HG03354 (cell line): ENCODE measurements around the gene SLC22A8.

Source experiments
- ATAC-seq: cut with Tn5 transposase; IDR thresholded peaks from one replicate; pipeline ENCODE4 v1.9.1; 2021; ENCODE audit warnings: mild to moderate bottlenecking; ENCODE audit not compliant: unreplicated experiment, poor library complexity, severe bottlenecking

SLC22A8 gene

DNA sequence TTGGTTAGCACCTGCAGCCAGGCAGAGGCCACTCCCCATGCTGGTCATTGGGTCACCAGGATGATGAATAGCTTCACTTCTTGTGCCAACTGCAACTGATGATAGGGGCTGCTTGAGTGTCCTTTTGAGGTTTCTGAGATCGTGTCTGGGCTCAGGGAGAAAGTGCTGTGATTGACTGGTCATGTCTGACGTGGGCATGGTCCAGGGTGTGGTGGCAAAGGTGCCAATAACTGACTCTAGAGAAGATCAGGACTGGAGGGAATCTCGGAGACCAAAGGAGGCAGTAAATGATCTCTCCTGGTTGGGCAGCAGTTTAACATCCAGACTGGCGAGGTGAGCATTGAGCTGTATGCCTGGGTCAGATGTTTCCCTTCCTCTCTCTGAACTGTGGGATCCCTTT, 20.9 kb downstream of the SLC22A8 start:
- ATAC-seq: no peak

DNA sequence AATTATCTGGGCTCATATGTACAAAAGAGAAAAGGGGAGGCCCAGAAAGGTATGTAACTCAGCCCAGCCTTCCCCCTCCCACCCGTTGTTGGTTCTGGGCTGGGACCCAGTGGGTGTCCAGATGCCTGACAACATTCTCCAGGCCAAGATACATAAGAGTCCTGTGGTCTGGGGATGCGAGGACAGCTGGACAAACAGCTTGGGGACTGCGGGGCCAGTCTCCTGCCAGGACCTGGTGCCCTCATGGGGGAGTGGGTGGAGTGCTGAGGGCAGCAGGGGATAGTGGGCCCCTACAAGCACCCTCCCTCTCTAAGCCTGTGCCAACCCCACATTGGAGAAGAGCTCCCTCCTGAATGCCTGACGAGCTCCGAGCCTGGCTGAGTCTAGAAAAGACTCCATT, 27.4 kb downstream of the SLC22A8 start:
- no peak for ATAC-seq

DNA sequence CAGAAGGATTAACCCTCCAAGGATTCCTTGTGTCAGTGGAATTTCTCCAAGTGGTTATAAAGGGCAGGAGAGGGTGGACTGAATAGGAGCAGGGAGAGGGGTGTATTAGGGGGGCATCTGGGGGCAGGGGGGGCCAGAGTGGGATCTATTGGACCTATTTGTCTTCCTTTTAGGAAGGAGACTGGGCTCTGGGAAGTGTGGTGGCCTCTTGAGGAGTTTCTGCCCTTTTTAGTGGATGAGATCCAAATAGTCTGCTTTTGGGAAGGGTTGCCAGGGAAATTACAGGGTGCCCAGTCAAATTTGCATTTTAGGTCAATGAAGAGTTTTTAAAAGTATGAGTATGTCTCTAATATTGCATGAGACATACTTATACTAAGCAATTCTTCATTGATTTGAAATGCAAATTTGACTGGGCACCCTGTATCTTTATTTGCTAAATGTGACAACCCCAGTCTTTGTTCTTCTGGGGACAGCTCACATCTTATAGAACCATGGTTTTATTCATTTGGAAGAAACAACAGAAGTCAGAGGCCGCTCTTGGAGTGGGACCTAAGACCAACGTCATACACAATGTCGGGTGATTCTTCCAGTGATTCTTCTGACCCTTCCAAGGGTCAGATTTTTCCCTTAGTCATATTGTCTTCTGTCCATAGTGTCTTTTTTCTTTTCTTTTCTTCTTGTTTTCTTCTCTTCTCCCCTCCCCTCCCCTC, 30.4 kb downstream of the SLC22A8 start:
- no peak for ATAC-seq

DNA sequence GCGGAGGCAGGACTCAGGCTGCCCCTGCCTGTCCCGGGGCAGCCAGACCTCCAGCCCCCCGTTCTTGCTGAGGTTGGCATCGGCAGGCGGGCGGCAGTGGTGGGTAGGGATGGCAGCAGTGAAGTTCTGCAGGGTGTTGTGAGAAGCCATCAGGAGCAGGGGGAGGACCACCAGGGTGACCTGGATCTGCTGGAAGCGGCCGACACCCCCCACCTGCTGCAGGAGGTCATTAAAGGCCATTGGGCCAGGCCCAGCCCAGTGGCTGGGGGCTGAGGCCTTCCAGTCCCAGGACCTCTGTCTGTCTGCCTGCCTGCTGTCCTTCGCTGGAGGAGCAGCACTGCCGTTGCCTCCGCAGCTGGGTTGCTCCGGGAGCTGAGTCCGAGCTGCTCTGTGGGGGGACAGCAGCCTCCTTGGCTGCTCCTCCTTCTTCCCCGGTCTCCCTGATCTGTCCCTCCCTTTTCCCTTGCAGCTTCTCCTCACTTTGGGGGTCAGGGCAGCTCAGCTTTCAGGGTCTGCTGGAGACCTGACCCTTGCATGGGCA, 31.1 kb downstream of the SLC22A8 start, which contains the start of gene SLC22A6:
Gene SLC22A6 (minus strand): TSS at position 517 of the 541 bp plus-strand sequence. CDS start 277 bp downstream, at position 240.
- no peak for ATAC-seq

DNA sequence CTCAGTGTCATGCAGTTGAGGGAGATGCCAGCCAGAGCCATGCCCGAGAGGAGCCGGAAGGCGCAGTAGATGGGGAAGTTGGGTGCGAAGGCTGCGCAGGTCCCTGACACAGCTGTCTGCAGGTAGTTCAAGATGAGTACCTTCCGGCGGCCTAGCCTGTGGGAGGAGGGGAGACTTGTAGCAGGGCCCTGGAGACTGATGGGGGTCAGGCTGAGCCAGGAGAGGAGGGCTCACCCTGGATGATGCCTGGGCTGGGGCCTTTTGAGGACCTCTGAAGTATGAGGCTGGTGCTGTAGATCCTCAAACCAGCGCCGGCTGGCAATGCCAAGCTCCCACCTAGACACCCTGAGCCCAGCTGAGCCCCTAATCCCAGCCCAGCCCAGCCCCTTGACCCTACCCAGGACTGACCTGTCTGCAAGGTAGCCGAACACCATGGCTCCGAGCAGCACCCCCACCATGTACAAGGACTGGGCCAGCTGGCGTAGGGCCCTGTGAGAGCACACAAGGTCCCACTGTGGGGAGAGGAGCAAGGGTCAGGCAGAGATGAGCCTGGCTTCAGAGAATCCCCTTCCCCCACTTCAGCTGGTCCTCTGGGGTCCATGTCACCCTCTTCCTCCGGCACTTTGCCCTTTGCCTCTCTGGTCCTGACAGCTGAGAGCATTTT, 32.0 kb downstream of the SLC22A8 start:
- no peak for ATAC-seq

DNA sequence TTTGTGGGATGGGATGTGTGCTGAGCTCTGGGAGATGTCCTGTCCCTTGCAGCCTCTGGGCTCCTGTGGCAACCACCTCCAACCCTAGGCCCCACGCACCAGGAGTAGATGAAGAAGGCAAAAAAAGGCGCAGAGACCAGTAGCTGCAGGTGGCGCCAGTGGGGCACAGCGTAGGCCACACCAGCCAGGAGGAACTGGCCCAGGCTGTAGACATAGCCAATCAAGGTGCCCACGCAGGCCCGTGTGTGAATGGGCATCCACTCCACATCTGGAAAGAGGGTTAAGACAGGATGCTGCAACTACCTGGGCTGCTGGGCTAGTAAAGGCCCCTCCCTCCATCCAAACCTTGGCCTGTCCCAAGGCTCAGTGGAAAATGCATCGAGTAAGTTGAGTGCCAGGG, 33.9 kb downstream of the SLC22A8 start:
- ATAC-seq: no peak

DNA sequence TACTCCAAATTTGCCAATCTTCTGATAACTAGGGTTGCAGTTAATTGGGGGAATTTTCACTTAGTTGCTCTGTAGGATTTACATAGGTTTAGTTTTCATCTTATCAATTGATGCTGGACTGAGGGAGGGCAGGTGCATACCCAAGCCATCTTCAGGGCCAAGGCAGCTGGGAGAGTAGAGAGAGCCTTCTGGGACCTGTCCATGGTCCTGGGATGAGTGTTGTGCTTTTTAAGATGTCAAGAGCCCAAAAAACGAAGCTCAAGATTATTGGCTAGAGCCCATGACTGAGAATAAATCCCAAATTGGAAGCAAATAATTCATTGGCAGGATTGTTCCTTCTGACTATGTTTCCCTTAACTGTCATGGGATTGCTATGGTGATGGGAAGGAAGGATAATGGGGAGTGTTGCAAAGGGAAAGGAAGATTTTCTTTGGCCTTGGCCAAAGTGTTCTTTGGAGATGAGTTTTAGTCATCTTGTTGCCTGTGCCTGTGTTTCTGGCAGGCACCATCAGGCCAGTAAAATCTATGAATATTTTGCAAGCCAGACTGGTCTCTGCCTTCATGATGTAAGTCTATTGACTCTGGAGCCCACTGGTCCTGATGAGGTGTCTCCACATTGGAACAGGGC, 35.4 kb downstream of the SLC22A8 start:
- ATAC-seq: no peak

DNA sequence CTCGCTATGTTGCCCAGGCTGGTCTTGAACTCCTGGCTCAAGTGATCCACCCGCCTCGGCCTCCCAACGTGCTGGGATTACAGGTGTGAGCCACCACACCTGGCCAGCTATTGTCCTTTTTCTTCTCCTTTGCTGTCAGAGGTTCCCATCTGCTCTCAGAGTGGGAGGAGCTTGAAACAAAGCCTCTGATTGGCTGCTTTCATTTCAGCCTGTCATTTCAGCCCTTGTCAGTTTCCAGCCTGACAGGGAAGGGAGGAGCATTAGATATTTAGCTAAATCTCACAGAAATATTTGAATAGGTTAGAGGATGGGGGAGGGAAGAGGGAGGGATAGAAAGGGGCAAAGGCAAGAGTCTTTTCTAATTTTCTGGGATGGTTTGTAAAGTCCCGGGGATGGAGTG, 39.5 kb downstream of the SLC22A8 start:
- no peak for ATAC-seq

DNA sequence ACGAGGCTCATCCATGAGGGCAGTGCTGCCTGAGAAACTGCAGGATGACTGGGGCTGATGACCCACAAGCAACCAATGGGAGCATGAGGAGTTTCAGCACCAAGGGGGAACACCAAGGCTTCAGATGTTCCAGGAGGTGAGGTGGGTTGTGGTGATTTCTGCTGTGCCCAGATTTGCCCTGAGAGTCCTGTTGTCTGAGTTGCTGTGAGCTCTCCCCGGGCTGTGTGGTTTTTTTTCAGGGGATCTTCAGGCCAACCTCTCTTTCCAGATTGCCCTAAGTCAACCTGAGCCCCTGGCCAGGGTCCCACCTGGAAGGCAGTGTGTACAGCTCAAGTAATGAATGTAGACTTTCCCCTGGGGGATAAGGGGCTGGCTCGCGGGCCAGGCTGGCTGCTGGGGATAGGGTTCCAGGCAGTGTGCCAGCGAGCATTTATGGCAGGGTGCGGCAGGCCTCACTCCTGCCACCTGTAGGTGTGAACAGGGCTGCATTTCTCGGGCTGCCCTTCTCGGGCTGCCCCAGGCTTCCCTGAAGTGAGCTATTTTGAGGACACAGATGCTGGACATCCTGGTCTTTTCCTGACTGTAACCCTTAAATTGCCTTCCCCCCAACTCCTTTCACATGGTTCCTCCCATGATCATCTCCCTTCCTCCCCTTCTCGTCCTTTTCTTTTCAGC, 40.7 kb downstream of the SLC22A8 start:
- ATAC-seq: no peak

DNA sequence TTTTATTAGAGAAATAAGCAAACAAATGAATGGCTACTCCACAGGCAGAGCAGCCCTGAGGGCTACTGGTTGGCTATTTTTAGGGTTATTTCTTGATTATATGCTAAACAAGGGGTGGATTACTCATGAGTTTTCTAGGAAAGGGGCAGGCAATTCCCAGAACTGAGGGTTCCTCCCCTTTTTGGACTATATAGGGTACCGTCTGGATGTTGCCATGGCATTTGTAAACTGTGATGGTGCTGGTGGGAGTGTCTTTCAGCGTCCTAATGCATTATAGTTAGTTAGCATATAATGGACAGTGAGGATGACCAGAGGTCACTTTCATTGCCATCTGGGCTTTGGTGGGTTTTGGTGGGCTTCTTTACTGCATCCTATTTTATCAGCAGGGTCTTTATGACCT, 50.1 kb downstream of the SLC22A8 start:
- ATAC-seq: no peak

DNA sequence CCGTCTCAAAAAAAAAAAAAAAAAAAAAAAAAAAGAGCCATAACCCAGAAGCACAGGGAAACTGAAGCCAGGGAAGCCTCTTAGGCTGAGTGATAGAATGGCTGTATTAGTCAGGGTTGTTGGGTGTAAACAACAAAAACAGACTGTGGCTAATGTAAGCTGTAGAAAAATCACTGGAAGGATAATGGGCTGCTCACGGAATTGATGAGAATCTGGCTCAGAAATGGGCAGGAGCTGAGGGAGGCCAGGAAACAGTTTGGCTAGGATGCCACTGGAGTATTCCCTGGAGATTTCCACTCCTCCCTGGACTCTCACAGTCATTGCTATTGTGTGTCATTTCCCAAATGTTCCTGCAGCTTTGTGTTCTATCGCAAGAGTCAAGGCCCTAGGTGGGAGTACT, 53.2 kb downstream of the SLC22A8 start:
- ATAC-seq: no peak

DNA sequence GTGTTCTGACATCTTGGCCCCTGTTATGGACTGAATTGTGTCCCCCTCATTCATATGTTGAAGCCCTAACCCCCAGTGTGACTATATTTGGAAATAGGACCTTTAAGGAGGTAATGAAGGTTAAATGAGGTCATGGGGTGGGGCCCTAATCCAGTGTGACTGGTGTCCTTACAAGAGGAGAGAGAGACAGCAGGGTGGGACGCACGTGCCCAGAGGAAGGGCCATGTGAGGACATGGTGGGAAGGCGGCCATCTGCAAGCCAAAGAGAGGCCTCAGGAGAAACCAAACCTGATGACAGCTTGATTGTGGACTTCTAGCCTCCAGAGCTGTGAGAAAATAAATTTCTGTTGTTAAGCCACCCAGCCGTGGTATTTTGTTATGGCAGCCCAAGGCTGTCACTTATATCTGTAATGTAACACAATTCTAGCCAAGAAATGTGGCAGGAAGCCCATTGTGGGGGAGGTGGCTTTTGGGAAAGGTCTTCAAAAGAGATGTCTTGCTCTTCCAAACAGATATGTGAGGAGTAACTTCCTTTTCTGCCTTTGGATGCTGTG, 54.5 kb downstream of the SLC22A8 start:
- no peak for ATAC-seq

DNA sequence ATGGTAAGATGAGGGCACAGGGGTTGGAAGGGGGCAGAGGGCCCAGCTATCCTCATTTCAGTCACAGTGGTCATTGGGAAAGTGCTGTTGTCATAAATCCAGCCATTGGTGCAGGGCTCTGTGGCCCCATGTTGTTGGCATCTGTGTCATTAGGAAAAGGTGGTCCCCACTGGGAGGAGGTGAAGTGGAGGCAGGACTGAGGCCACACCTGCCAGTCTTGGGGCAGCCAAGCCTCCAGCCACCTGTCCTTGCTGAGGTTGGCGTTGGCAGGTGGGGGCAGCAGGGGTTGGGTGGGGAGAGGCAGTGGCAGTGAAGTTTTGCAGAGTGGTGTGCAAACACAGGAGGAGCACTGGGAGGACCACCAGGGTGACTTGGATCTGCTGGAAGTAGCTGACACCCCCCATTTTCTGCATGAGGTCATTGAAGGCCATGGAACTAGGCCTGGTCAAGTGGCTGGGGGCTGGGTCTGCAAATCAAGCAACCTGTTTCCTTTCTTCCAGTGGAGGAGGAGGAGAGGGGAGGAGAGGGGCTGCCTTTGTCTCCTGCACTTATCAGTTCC, 56.1 kb downstream of the SLC22A8 start:
- no peak for ATAC-seq

DNA sequence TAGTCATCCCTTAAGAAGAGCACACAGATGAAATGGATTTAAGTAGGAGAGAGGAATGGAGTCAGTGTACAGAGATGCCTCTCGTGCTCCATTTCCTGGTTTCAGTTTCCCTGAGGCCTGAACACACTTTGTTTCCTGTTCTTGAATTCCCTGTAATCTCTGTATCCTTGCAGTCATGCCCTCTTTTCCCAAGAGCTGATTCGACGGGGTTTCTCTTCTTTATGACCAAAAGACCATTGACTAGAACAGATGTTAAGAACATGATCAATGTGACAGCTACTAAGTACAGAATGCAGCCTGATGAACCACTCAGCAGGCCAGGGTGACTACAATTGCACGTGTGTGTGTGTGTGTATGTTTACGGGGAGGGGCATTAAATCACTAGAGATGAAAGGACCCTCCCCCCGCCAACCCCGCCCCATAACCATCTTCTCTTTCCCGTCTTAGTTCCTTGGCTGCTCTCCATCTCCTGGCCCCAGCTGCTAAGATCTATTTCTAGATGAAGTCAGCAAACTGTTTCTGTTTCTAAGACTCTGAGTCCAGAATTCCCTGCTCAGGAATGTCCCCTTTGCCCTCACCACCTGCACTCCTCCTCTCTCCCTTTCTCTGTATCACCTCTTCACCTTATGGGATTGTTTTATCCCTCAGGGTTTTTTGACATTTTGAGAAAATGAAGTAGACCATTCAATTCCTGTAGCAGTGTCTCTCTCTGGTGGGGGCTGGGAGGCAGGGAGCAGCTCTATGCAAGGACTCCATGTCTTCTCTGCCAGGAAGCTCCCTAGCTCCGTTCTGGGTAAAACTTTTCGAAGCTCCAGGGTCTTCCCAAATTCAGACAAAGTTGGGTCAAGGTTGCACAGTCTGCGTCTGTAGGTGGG, 56.9 kb downstream of the SLC22A8 start:
- no peak for ATAC-seq

DNA sequence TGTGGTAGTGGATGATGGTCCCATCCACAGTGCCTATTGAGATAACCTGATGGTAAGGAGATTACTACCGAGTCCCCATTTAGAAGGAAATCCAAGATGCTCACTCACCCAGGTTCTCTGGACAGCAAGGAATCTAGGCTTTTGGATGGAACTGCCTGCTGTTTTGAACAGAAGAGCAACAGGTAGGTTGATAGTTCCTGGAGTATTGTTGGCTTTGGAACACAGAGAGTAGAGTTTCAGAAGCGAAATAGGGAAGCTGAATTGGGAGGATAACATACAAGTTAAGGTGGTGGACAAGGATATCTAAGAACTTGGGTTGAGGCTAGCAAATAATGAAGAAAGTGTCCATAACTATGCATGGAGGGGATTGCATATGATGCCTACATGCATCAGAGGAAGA, 58.5 kb downstream of the SLC22A8 start:
- no peak for ATAC-seq

DNA sequence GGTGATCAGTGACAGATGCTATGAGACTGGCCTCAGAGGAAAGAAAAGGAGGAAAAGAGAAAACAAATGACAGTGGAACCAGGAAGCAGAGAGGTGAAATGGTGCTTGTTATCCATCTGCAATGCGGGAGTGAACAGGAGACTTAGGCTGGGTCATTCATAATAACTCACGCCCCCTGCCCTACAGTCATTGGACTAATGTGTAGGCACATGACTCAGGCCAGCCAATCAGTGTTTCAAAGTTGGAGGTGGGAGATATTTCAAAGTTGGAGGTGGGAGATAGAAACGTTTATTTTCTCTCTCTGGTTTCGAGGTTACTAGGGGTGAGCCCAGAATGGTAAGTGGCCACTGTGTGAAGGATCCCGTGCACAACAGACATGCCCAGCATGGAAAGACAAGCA, 61.2 kb downstream of the SLC22A8 start:
- no peak for ATAC-seq

DNA sequence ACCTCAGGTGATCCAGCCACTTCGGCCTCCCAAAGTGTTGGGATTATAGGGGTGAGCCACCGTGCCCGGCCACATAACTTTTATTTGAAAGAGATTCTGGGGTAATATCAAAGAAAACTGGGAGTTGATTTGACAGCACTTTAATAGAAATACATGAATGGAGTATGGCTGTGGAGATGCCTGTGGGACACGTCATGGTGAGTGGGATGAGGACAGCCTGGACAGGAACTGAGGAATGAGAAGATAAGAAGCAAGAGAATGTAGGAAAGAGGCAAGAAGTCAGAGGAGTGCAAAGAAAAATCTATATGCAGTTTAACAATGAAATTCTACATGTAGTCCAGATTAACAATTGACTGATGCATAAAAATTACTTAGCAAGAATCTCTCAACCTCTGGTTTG, 61.8 kb downstream of the SLC22A8 start:
- no peak for ATAC-seq

DNA sequence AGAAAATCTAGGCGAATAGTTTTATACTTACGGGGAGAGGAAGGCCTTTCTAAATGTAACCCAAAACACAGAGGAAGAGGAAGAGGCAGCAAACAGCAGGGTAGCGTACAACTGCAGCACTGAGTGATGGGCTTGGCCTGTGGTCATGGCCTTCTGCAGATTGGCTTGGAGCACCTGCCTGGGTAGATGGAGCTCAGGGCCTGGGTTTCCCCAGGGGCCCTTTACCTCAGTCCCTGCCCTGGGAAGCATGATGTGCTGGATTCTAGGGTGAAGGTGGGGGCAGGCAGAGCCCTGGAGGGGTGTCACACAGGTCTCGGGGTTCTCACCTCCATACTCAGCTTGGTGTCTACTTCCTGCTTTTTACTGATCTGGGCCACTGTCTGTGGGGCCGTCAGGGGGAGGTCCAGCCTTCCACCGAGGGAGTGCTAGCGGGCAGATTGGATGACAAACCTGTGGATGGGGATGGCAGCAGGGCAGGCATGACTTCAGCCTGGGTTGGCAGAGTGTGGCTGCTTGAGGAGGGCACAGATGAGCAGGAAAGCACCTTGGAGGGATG, 66.8 kb downstream of the SLC22A8 start:
- no peak for ATAC-seq
